Measurements from ENCODE around the gene RPS27A.
A peak's percentile ranks its signal among the peaks of the same experiment; 100 is the strongest.

RPS27A gene

DNA sequence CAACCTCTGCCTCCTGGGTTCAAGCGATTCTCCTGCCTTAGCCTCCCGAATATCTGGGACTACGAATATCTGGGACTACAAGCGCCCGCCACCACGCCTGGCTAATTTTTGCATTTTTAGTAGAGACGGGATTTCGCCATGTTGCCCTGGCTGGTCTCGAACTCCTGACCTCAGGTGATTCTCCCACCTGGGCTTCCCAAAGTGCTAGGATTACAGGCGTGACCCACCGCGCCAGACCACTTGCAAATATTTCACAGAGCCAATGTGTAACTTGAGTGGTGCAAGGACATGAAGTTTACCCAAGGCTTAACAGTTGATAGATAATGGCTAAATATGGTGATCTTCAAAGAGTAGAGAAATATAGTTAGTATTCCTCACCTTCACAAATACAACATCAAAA is 50.6 kb downstream of the RPS27A start:
- peak overlapping the region in 3 of 7 experiments; percentile 55 to 66 (median 60) for H3K4me3 ChIP-seq
- no peak overlapping the region for H3K27ac ChIP-seq

Measured in skin epidermis (tissue), 12 donors.